Measurements from ENCODE around the gene ITPR2. TPM values are rescaled to one million over a fixed set of nuclear protein-coding genes. Genes with fewer than 3 reads are reported as not detected.

ITPR2 gene
- total and polyA plus RNA-seq, 2 of the 13 experiments (the other 11 are each of a cell fraction or from before 2014, with no cell fraction given) = 31.9 to 81.9 TPM

- no peak for TF ChIP-seq NONO (IDR thresholded peaks at IDR 0.05)
- TF ChIP-seq NONO (CRISPR knock-in tag; conservative IDR thresholded peaks at IDR 0.05) = no peak
- no peak for TF ChIP-seq REL (CRISPR knock-in tag; conservative IDR thresholded peaks at IDR 0.05)
Measured at GRCh38 chr12:26683443-26683842, 149.6 kb downstream of the ITPR2 start (continued).

- Histone ChIP-seq H3K4me2 (ENCODE audit: low read depth, low read length) (no peak overlapping the region), H3K79me2 (ENCODE audit: insufficient read depth, low read length) (peaks cover 1% of the 10 kb centered on the region), H4K20me1 (ENCODE audit: insufficient read depth, low read length) (no peaks in the 10 kb centered on the region; the same call in 1 of the 2 replicates), H3K36me3 (replicated peaks in 1 of 2; ENCODE audit: control insufficient read depth in 1 of 2, insufficient read depth in 2 of 2, low read length in 2 of 2) (peaks cover 16 to 53% of the 10 kb centered on the region in 2 experiments), H3K9me3 (ENCODE audit: low read length) (no peaks in the 10 kb centered on the region), H3K27ac (ENCODE audit: extremely low read length, insufficient read depth, low read length) (peak overlapping the region; percentile 57), H3K4me3 (replicated peaks in 1 of 3; ENCODE audit: insufficient read depth in 1 of 3, low read depth in 2 of 3, low read length in 3 of 3) (no peak overlapping the region), H3K9ac (ENCODE audit: insufficient read depth, low read depth, low read length) (no peak overlapping the region), H3K4me1 (ENCODE audit: insufficient read depth, low read length) (peaks cover 22% of the 10 kb centered on the region), H2AFZ (ENCODE audit: low read length) (no peak overlapping the region), H3K27me3 (ENCODE audit: control insufficient read depth in 1 of 2, insufficient read depth in 2 of 2, low read length in 2 of 2) (no peaks in the 10 kb centered on the region)
- POLR2A ChIA-PET = interaction anchor here (1.3 kb wide), 1 partner anchor 56 kb away, joined by 5 read pairs; no protein-coding TSS in a partner anchor
- in situ Hi-C loops (cut with HindIII; ENCODE audit: extremely low pct_ligation_motif_present, low pct_unique_long_range_greater_than_20kb) = no loop called here
- peak; percentile 98 for ATAC-seq
- WGBS (ENCODE audit: low lambda C conversion rate) = 33% methylated on average over 3 of the region's 3 CpGs
- TSS peak; percentile 2 for BruUV-seq (replicated peaks)
- peak; percentile 83 for DNase-seq (ENCODE audit: low spot score)
- intact Hi-C loops (cut with micrococcal nuclease; ENCODE audit: unreplicated experiment) = no loop called here
- peak; percentile 36 for FAIRE-seq
- CTCF ChIA-PET (ENCODE audit: low intra/inter-chr PET ratio, low total read pairs) = no interaction called here
- TF ChIP-seq ZNF501 (CRISPR knock-in tag; IDR thresholded peaks at IDR 0.05) (no peak), KMT2B (CRISPR knock-in tag; IDR thresholded peaks at IDR 0.05) (0 out of 2 replicates have a peak, but pooled peaks have one; percentile 28), PLRG1 (conservative IDR thresholded peaks at IDR 0.05) (no peak), ZNF772 (CRISPR knock-in tag; IDR thresholded peaks at IDR 0.05) (no peak), FOXP4 (CRISPR knock-in tag; IDR thresholded peaks at IDR 0.05) (0 out of 2 replicates have a peak, but pooled peaks have one; percentile 17), RBM22 (optimal IDR thresholded peaks at IDR 0.05; ENCODE audit: low read length) (peak; percentile 30), ZNF879 (CRISPR knock-in tag; IDR thresholded peaks at IDR 0.05) (no peak), ELF3 (CRISPR knock-in tag; IDR thresholded peaks at IDR 0.05) (0 out of 2 replicates have a peak, but pooled peaks have one; percentile 17), CHD2 (IDR thresholded peaks at IDR 0.05; ENCODE audit: low read depth, low read length) (no peak), KAT2B (IDR thresholded peaks at IDR 0.05; ENCODE audit: borderline replicate concordance, low read depth, low read length) (peak; percentile 63; the same call in 1 of the 2 replicates), ZNF432 (CRISPR knock-in tag; IDR thresholded peaks at IDR 0.05; ENCODE audit: borderline replicate concordance) (no peak), THAP11 (CRISPR knock-in tag; IDR thresholded peaks at IDR 0.05) (0 out of 2 replicates have a peak, but pooled peaks have one; percentile 38), MEIS2 (CRISPR knock-in tag; IDR thresholded peaks at IDR 0.05) (no peak), SOX5 (CRISPR knock-in tag; IDR thresholded peaks at IDR 0.05; ENCODE audit: borderline replicate concordance) (peak; percentile 41; the same call in 1 of the 2 replicates), BRCA1 (CRISPR knock-in tag; IDR thresholded peaks at IDR 0.05) (0 out of 2 replicates have a peak, but pooled peaks have one; percentile 28), ONECUT2 (CRISPR knock-in tag; IDR thresholded peaks at IDR 0.05) (peak; percentile 38; the same call in 1 of the 2 replicates), HCFC1 (IDR thresholded peaks at IDR 0.05; ENCODE audit: low read depth, low read length) (no peak)
- TF ChIP-seq, protein P1, sequence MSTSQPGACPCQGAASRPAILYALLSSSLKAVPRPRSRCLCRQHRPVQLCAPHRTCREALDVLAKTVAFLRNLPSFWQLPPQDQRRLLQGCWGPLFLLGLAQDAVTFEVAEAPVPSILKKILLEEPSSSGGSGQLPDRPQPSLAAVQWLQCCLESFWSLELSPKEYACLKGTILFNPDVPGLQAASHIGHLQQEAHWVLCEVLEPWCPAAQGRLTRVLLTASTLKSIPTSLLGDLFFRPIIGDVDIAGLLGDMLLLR (CRISPR knock-in tag; IDR thresholded peaks at IDR 0.05) = no peak
Measured at GRCh38 chr12:26680727-26681455, 152.1 kb downstream of the ITPR2 start.
